Ascending aorta (tissue), 2 donors: ENCODE measurements around the gene SLC25A21. TPM values are rescaled to one million over a fixed set of nuclear protein-coding genes. Genes with fewer than 3 reads are reported as not detected.

Experiments
- DNase-seq, 2 donors: peaks; one replicate each; pipeline ENCODE4 v3.0.0-alpha.2; 2019; ENCODE audit warnings: low spot score in 2 of 2
- H3K27ac ChIP-seq, 2 donors: fragments of 200-600 bp; sonication (generic); one replicate each; pipeline ENCODE4 v1.5.1; 2016 to 2017; ENCODE audit warnings: mild to moderate bottlenecking in 1 of 2
- H3K27me3 ChIP-seq: fragments of 200-600 bp; sonication (generic); one replicate; pipeline ENCODE4 v1.5.1; 2017
- H3K36me3 ChIP-seq, 2 donors: fragments of 200-600 bp; sonication (generic); one replicate each; pipeline ENCODE4 v1.5.1; 2016
- H3K4me1 ChIP-seq, 2 donors: fragments of 200-600 bp; sonication (generic); one replicate each; pipeline ENCODE4 v1.5.1; 2016 to 2017; ENCODE audit warnings: mild to moderate bottlenecking in 1 of 2
- H3K4me3 ChIP-seq, 2 donors: fragments of 200-600 bp; sonication (generic); one replicate each; pipeline ENCODE4 v1.5.1; 2016 to 2017; ENCODE audit warnings: mild to moderate bottlenecking in 1 of 2
- H3K9me3 ChIP-seq, 2 donors: fragments of 200-600 bp; sonication (generic); one replicate each; pipeline ENCODE4 v1.5.1; 2016
- intact Hi-C: fragments of 100-400 bp; cut with DNase I; formaldehyde crosslinking; loops from one replicate; pipeline ENCODE4 v1.15.1; 2023
- total RNA-seq: library from RNA; depleted of rRNA; stranded (reverse); fragments of >200 nt; gene quantifications from one replicate; pipeline ENCODE4 v1.1.0, GENCODE V29; 2016
- TF ChIP-seq, protein P1 (sequence below), 3 experiments: fragments of 200-600 bp in 2 of 3; fragments of 450-650 bp in 1 of 3; sonication (generic) in 2 of 3; IDR thresholded peaks; one replicate each; pipeline ENCODE4 v1.5.1; 2016 to 2019; ENCODE audit warnings: antibody characterized with exemption in 3 of 3, mild to moderate bottlenecking in 1 of 3, moderate library complexity in 1 of 3

Gene SLC25A21
- total RNA-seq, 1 donor from 2014 or later: not detected

- DNase-seq: no peak
- intact Hi-C loops: loop anchor here (2.0 kb wide), 1 partner anchor 24 kb away; the partner anchor contains the start of gene MIPOL1
- H3K27ac ChIP-seq: no peak overlapping the region
These were observed 669 bp upstream of the SLC25A21 start for GRCh38 chr14:37172936-37173614.

DNA sequence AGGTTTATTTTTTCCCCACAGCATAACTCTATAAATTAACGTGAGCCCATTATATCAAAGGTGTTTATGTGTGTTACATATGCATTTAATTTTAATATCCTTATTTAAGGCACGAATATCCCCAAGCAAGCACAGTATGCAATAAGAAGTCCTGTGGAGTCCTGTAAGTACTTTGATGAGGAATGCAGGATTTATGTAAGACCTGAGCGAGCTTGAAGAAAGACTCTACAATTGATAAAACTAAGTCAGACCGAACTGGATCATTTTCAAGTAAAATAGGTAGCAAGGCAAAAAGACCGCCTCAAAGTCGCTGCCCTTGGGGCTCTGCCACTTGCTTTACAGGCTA lies 755 bp downstream of the SLC25A21 start:
- H3K4me1 ChIP-seq: peaks cover 0 to 6% of the 10 kb centered on the region in 2 donors
- intact Hi-C loops: loop anchor here (2.0 kb wide), 1 partner anchor 25 kb away; the partner anchor contains the start of gene MIPOL1
- TF ChIP-seq, protein P1, sequence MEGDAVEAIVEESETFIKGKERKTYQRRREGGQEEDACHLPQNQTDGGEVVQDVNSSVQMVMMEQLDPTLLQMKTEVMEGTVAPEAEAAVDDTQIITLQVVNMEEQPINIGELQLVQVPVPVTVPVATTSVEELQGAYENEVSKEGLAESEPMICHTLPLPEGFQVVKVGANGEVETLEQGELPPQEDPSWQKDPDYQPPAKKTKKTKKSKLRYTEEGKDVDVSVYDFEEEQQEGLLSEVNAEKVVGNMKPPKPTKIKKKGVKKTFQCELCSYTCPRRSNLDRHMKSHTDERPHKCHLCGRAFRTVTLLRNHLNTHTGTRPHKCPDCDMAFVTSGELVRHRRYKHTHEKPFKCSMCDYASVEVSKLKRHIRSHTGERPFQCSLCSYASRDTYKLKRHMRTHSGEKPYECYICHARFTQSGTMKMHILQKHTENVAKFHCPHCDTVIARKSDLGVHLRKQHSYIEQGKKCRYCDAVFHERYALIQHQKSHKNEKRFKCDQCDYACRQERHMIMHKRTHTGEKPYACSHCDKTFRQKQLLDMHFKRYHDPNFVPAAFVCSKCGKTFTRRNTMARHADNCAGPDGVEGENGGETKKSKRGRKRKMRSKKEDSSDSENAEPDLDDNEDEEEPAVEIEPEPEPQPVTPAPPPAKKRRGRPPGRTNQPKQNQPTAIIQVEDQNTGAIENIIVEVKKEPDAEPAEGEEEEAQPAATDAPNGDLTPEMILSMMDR (IDR thresholded peaks at IDR 0.05): no peak

More at GRCh38 chr14:37172936-37173614, 669 bp upstream of the SLC25A21 start:
- TF ChIP-seq, protein P1 (IDR thresholded peaks at IDR 0.05): no peak
- Histone ChIP-seq H3K9me3 (no peaks in the 10 kb centered on the region), H3K27me3 (no peaks in the 10 kb centered on the region), H3K4me3 (peak overlapping the region; percentile 63 to 66), H3K4me1 (peaks cover 0 to 6% of the 10 kb centered on the region in 2 donors), H3K36me3 (no peaks in the 10 kb centered on the region)

DNA sequence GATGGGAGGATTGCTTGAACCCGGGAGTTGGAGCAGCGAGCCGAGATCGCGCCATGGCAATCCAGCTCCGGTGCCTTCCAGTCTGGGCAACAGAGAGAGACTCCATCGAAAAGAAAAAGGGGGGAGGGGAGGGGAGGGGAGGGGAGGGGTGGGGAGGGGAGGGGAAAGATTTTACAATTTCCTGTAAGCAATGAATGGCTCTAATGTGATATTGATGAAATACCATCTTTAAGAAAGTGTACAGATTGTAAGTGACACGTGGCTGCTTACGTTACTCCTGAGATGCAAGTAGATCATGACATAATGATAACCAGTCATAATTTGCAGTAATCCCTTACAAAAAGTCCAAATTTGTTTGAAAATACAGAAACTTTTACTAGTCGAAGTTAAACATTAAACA lies 1.4 kb downstream of the SLC25A21 start:
- Histone ChIP-seq H3K27ac (no peak overlapping the region), H3K4me1 (peaks cover 0 to 6% of the 10 kb centered on the region in 2 donors), H3K36me3 (no peaks in the 10 kb centered on the region), H3K27me3 (no peaks in the 10 kb centered on the region), H3K9me3 (no peaks in the 10 kb centered on the region), H3K4me3 (no peak overlapping the region)
- intact Hi-C loops: no loop called here
- DNase-seq: no peak
- TF ChIP-seq, protein P1 (IDR thresholded peaks at IDR 0.05): no peak

More for the DNA sequence above, 755 bp downstream of the SLC25A21 start:
- Histone ChIP-seq H3K4me3 (peak overlapping the region; percentile 63 to 66), H3K27me3 (no peaks in the 10 kb centered on the region), H3K36me3 (no peaks in the 10 kb centered on the region), H3K27ac (peak overlapping the region; percentile 77 to 78), H3K9me3 (no peaks in the 10 kb centered on the region)
- no peak for DNase-seq

DNA sequence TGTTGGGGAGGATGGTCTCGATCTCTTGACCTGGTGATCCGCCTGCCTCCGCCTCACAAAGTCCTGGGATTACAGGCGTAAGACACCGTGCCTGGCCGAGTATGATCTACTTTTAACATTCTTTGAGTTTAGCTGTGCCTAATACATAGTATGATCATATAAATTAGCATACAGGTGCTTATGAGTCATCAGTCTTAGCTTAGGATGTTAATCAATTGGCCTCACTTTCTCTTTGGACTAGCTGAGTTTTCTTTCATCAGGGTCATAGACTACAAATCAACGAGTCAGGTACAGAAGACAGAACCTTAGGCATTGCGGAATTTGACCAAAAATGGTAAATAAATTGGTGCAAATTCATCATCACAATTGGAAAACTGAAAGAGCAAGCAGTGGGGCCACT lies 2.2 kb downstream of the SLC25A21 start:
- no peaks in the 10 kb centered on the region for H3K9me3 ChIP-seq
- DNase-seq: no peak
- no peak overlapping the region for H3K27ac ChIP-seq
- intact Hi-C loops: no loop called here
- H3K4me1 ChIP-seq: peaks cover 0 to 6% of the 10 kb centered on the region in 2 donors
- H3K4me3 ChIP-seq: no peak overlapping the region
- no peaks in the 10 kb centered on the region for H3K27me3 ChIP-seq
- no peaks in the 10 kb centered on the region for H3K36me3 ChIP-seq
- TF ChIP-seq, protein P1 (IDR thresholded peaks at IDR 0.05): no peak

DNA sequence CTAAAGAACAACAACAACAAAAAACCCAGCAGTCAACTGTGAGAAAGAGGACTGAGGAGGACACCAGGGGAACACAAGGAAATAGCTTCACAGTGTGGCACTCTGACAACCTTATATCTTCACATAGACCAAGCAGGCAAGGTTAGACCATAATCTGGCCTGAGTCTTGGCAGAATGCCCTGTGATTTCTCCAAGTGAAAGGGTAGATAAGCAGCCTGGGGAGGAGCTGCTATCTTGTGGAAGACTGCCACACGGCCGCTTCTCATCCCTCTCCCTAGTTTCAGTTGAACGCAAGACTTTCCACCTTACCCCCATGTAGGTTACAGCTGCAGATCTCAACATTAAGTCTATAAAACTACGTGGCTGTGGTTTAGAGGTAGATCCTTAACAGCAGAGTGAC lies 3.7 kb downstream of the SLC25A21 start:
- H3K4me3 ChIP-seq: no peak overlapping the region
- peaks cover 0 to 3% of the 10 kb centered on the region in 2 donors for H3K4me1 ChIP-seq
- no peak overlapping the region for H3K27ac ChIP-seq
- H3K9me3 ChIP-seq: no peaks in the 10 kb centered on the region
- DNase-seq: no peak
- no peaks in the 10 kb centered on the region for H3K27me3 ChIP-seq
- TF ChIP-seq, protein P1 (IDR thresholded peaks at IDR 0.05): no peak
- intact Hi-C loops: no loop called here
- no peaks in the 10 kb centered on the region for H3K36me3 ChIP-seq
